HepG2 (cell line): ENCODE measurements around the gene PLEKHB2. TPM values are rescaled to one million over a fixed set of nuclear protein-coding genes. Genes with fewer than 3 reads are reported as not detected.

Source experiments
- ATAC-seq: fragments of 200-7000 bp; cut with Tn5 transposase; 3 replicates; pipeline ENCODE4 v1.9.1; 2020; ENCODE audit warnings: mild to moderate bottlenecking, moderate library complexity
- BruUV-seq: library from RNA; stranded (reverse); fragments of 400-500 nt; replicated peaks from 2 replicates; lab custom pipeline; 2021; lab: Mats Ljungman, UMichigan
- CTCF ChIA-PET: fragments of 300-600 bp; formaldehyde crosslinking; extraction: SDS; loops from one replicate; lab custom pipeline; 2021; ENCODE audit warnings: low total read pairs, inconsistent platforms, low intra/inter-chr PET ratio; lab: Yijun Ruan, JAX
- POLR2A ChIA-PET: fragments of 350-600 bp; sonication (Branson Sonifier 250); formaldehyde crosslinking; loops from one replicate; lab custom pipeline; 2020; ENCODE audit warnings: antibody characterized with exemption, inconsistent platforms; lab: Yijun Ruan, JAX
- DNase-seq: peaks from one replicate; pipeline ENCODE4 v3.0.0-alpha.2; 2015; ENCODE audit warnings: low spot score
- FAIRE-seq: peaks from 3 replicates; lab custom pipeline; 2011; peaks lifted over from hg19 to GRCh38; lab: Jason Lieb, UNC
- H2AFZ ChIP-seq: one replicate; pipeline ENCODE4 v1.6.1; 2011; ENCODE audit warnings: low read length, inconsistent platforms
- H3K27ac ChIP-seq: fragments of 300-600 bp; 3 replicates; pipeline ENCODE4 v1.8.0; 2011; ENCODE audit warnings: mixed run types, mild to moderate bottlenecking, mixed read lengths, low read length, inconsistent platforms; ENCODE audit not compliant: insufficient read depth; ENCODE audit errors: extremely low read length
- H3K27me3 ChIP-seq, 2 experiments: fragments of 200-600 bp in 1 of 2; 2 replicates in 1 of 2; 3 replicates in 1 of 2; pipeline versions ENCODE4 v1.6.0 to v1.8.0; 2011; ENCODE audit warnings: low read length in 2 of 2, mild to moderate bottlenecking in 2 of 2, moderate library complexity in 2 of 2, inconsistent platforms in 1 of 2; ENCODE audit not compliant: insufficient read depth in 2 of 2, control insufficient read depth in 1 of 2
- H3K36me3 ChIP-seq, 2 experiments: fragments of 200-600 bp in 1 of 2; replicated peaks in 1 of 2; 2 replicates in 1 of 2; 3 replicates in 1 of 2; pipeline versions ENCODE4 v1.5.1 to v1.8.0; 2011; ENCODE audit warnings: low read length in 2 of 2, inconsistent platforms in 1 of 2; ENCODE audit not compliant: insufficient read depth in 2 of 2, control insufficient read depth in 1 of 2
- H3K4me1 ChIP-seq: 2 replicates; pipeline ENCODE4 v1.5.1; 2012; ENCODE audit warnings: low read length, inconsistent platforms; ENCODE audit not compliant: insufficient read depth
- H3K4me2 ChIP-seq: 2 replicates; pipeline ENCODE4 v1.6.0; 2011; ENCODE audit warnings: low read depth, low read length, inconsistent platforms
- H3K4me3 ChIP-seq, 3 experiments: fragments of 200-600 bp in 1 of 3; sonication (generic), shearing (Covaris generic) in 1 of 3; replicated peaks in 1 of 3; 2 replicates each; pipeline ENCODE4 v1.5.1; 2011 to 2016; ENCODE audit warnings: low read length in 3 of 3, inconsistent platforms in 2 of 3, low read depth in 2 of 3, mild to moderate bottlenecking in 2 of 3, control low read depth in 1 of 3, mixed read lengths in 1 of 3; ENCODE audit not compliant: insufficient read depth in 1 of 3
- H3K79me2 ChIP-seq: one replicate; pipeline ENCODE4 v1.6.1; 2011; ENCODE audit warnings: low read length, inconsistent platforms; ENCODE audit not compliant: insufficient read depth
- H3K9ac ChIP-seq: 2 replicates; pipeline ENCODE4 v1.6.0; 2011; ENCODE audit warnings: mild to moderate bottlenecking, low read depth, low read length, inconsistent platforms; ENCODE audit not compliant: insufficient read depth
- H3K9me3 ChIP-seq: 2 replicates; pipeline ENCODE4 v1.5.1; 2012; ENCODE audit warnings: mild to moderate bottlenecking, low read length
- H4K20me1 ChIP-seq: 2 replicates; pipeline ENCODE4 v1.6.0; 2011; ENCODE audit warnings: inconsistent platforms, mild to moderate bottlenecking, low read length, moderate library complexity; ENCODE audit not compliant: insufficient read depth
- FLYWCH1 ChIP-seq: sonication (generic); formaldehyde crosslinking; IDR thresholded peaks from 2 replicates; pipeline ENCODE4 v1.8.1; 2023; ENCODE audit warnings: mild to moderate bottlenecking, missing genetic modification reagents
- MED1 ChIP-seq: sonication (generic); formaldehyde crosslinking; IDR thresholded peaks from 2 replicates; pipeline ENCODE4 v1.4.0; 2020; ENCODE audit warnings: missing genetic modification reagents
- MIXL1 ChIP-seq: IDR thresholded peaks from 2 replicates; pipeline ENCODE4 v1.6.1; 2016
- NCOR1 ChIP-seq: fragments of 200-600 bp; sonication (generic); IDR thresholded peaks from 2 replicates; pipeline ENCODE4 v1.7.0; 2017; ENCODE audit warnings: antibody characterized with exemption, low read length, borderline replicate concordance
- SPEN ChIP-seq: sonication (generic); formaldehyde crosslinking; IDR thresholded peaks from 2 replicates; pipeline ENCODE4 v1.5.1; 2020; ENCODE audit warnings: low read depth, mild to moderate bottlenecking, missing genetic modification reagents
- SUZ12 ChIP-seq: fragments of 150-350 bp; IDR thresholded peaks from 2 replicates; pipeline ENCODE4 v1.6.1; 2014; ENCODE audit warnings: low read depth, low read length
- TAF15 ChIP-seq: fragments of 200-400 bp; formaldehyde crosslinking; IDR thresholded peaks from one replicate; pipeline ENCODE4 v1.6.1; 2018; ENCODE audit warnings: mild to moderate bottlenecking, low read depth, low read length; ENCODE audit not compliant: poor library complexity, severe bottlenecking
- TOPORS ChIP-seq: sonication (generic); formaldehyde crosslinking; IDR thresholded peaks from 2 replicates; pipeline ENCODE4 v1.8.0; 2023; ENCODE audit warnings: mild to moderate bottlenecking, missing genetic modification reagents
- TSC22D2 ChIP-seq: sonication (generic); formaldehyde crosslinking; IDR thresholded peaks from 2 replicates; pipeline ENCODE4 v1.5.1; 2020; ENCODE audit warnings: missing genetic modification reagents, mild to moderate bottlenecking, borderline replicate concordance
- ZBTB7B ChIP-seq: sonication (generic); formaldehyde crosslinking; IDR thresholded peaks from 2 replicates; pipeline ENCODE4 v1.4.0; 2020; ENCODE audit warnings: missing genetic modification reagents
- ZKSCAN1 ChIP-seq: fragments of 150-350 bp; IDR thresholded peaks from 2 replicates; pipeline ENCODE4 v1.6.1; 2014; ENCODE audit warnings: low read length
- ZMYM3 ChIP-seq: sonication (generic); formaldehyde crosslinking; IDR thresholded peaks from 2 replicates; pipeline ENCODE4 v1.5.1; 2020; ENCODE audit warnings: mild to moderate bottlenecking, missing genetic modification reagents
- ZNF136 ChIP-seq: sonication (generic); formaldehyde crosslinking; IDR thresholded peaks from 2 replicates; pipeline ENCODE4 v1.8.1; 2022; ENCODE audit warnings: low read depth, mild to moderate bottlenecking, moderate library complexity, missing genetic modification reagents
- ZNF468 ChIP-seq: sonication (generic); formaldehyde crosslinking; IDR thresholded peaks from 2 replicates; pipeline ENCODE4 v1.8.0; 2022; ENCODE audit warnings: mild to moderate bottlenecking, moderate library complexity, missing genetic modification reagents
- ZNF549 ChIP-seq: sonication (generic); formaldehyde crosslinking; IDR thresholded peaks from 2 replicates; pipeline ENCODE4 v1.5.0; 2020; ENCODE audit warnings: missing genetic modification reagents
- ZSCAN30 ChIP-seq: sonication (generic); formaldehyde crosslinking; IDR thresholded peaks from 2 replicates; pipeline ENCODE4 v1.5.0; 2020; ENCODE audit warnings: mild to moderate bottlenecking, missing genetic modification reagents
- WGBS: methylation state at CpG from one replicate; pipeline ENCODE4 v1.1.6; 2017; ENCODE audit warnings: low lambda C conversion rate; 5-methylcytosine and 5-hydroxymethylcytosine counted together
- in situ Hi-C: cut with HindIII; loops from 2 replicates; pipeline ENCODE4 v1.10.0; 2017; ENCODE audit warnings: low pct_unique_long_range_greater_than_20kb; ENCODE audit not compliant: extremely low pct_ligation_motif_present
- intact Hi-C: fragments of 100-400 bp; cut with micrococcal nuclease; formaldehyde crosslinking; loops from one replicate; pipeline ENCODE4 v1.10.0; 2022; ENCODE audit not compliant: unreplicated experiment
- polyA plus RNA-seq, 8 experiments: library from polyadenylated mRNA; depleted of rRNA in 3 of 8; stranded (reverse) in 7 of 8; unstranded in 1 of 8; fragments of >200 nt; fragmentation: Illumina TruSeq in 4 of 8; extraction: Trizol in 4 of 8; gene quantifications; 2 replicates each; pipeline versions ENCODE4 v1.2.1 to v1.2.3, GENCODE V29; 2011 to 2016; ENCODE audit warnings: low read depth in 4 of 8, missing spikeins in 1 of 8, mixed read lengths in 1 of 8; ENCODE audit not compliant: insufficient read depth in 1 of 8
- total RNA-seq, 5 experiments: library from RNA; depleted of rRNA; stranded (reverse); fragments of >200 nt; fragmentation: Illumina TruSeq; extraction: Trizol; gene quantifications; 2 replicates each; pipeline ENCODE4 v1.2.3, GENCODE V29; 2016; ENCODE audit warnings: low read depth in 1 of 5
- TF ChIP-seq, protein P1 (sequence below): sonication (generic); formaldehyde crosslinking; IDR thresholded peaks from 2 replicates; pipeline ENCODE4 v1.5.0; 2020; ENCODE audit warnings: missing genetic modification reagents
- TF ChIP-seq, protein P2 (sequence below): sonication (generic); formaldehyde crosslinking; IDR thresholded peaks from 2 replicates; pipeline ENCODE4 v1.5.0; 2020; ENCODE audit warnings: mild to moderate bottlenecking, missing genetic modification reagents
- TF ChIP-seq, protein P3 (sequence below): sonication (generic); formaldehyde crosslinking; IDR thresholded peaks from 2 replicates; pipeline ENCODE4 v1.4.0; 2020; ENCODE audit warnings: low read depth, mild to moderate bottlenecking, missing genetic modification reagents
- TF ChIP-seq, protein P4 (sequence below): sonication (generic); formaldehyde crosslinking; conservative IDR thresholded peaks from 2 replicates; pipeline ENCODE4 v1.4.0; 2020; ENCODE audit warnings: missing genetic modification reagents

Gene PLEKHB2
- total and polyA plus RNA-seq, 2 of the 13 experiments (the other 11 are each of a cell fraction or from before 2014, with no cell fraction given): 73.0 to 78.9 TPM

DNA sequence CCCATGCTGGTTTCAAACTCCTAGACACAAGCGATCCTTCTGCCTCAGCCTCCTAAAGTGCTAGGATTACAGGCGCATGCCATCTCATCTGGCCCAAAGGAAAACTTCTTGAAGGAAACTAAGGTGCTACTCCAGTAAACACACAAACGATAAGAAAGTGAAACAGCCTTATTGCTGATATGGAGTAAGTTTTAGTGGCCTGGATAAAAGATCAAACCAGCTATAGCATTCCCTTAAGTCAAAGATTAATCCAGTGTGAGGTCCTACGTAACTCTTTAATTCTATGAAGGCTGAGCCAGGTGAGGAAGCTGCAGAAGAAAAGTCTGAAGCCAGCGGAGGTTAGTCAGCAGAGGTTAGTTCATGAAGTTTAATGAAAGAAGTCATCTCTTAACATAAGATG lies 63.4 kb downstream of the PLEKHB2 start:
- no peak for TF ChIP-seq ZSCAN30
- no peak for TF ChIP-seq MED1 (CRISPR knock-in tag)
- no peak for TF ChIP-seq ZNF468 (CRISPR knock-in tag)
- TF ChIP-seq TOPORS: no peak
- TF ChIP-seq, protein P1, sequence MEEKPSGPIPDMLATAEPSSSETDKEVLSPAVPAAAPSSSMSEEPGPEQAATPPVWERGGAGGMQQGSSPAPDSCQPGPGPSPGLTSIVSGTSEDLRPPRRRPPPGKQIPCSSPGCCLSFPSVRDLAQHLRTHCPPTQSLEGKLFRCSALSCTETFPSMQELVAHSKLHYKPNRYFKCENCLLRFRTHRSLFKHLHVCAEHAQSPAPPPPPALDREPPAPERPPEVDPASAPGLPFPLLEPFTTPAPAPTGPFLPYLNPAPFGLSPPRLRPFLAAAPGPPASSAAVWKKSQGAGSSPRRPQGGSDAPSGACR (CRISPR knock-in tag): no peak
- no peak for TF ChIP-seq ZKSCAN1
- TF ChIP-seq, protein P2, sequence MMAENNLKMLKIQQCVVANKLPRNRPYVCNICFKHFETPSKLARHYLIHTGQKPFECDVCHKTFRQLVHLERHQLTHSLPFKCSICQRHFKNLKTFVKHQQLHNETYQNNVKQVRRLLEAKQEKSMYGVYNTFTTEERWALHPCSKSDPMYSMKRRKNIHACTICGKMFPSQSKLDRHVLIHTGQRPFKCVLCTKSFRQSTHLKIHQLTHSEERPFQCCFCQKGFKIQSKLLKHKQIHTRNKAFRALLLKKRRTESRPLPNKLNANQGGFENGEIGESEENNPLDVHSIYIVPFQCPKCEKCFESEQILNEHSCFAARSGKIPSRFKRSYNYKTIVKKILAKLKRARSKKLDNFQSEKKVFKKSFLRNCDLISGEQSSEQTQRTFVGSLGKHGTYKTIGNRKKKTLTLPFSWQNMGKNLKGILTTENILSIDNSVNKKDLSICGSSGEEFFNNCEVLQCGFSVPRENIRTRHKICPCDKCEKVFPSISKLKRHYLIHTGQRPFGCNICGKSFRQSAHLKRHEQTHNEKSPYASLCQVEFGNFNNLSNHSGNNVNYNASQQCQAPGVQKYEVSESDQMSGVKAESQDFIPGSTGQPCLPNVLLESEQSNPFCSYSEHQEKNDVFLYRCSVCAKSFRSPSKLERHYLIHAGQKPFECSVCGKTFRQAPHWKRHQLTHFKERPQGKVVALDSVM: no peak
- TF ChIP-seq ZNF136 (CRISPR knock-in tag): no peak
- no peak for TF ChIP-seq MIXL1 (CRISPR knock-in tag)
- TF ChIP-seq, protein P3, sequence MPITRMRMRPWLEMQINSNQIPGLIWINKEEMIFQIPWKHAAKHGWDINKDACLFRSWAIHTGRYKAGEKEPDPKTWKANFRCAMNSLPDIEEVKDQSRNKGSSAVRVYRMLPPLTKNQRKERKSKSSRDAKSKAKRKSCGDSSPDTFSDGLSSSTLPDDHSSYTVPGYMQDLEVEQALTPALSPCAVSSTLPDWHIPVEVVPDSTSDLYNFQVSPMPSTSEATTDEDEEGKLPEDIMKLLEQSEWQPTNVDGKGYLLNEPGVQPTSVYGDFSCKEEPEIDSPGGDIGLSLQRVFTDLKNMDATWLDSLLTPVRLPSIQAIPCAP (CRISPR knock-in tag): no peak
- no peak for TF ChIP-seq SUZ12
- TF ChIP-seq TSC22D2 (CRISPR knock-in tag): no peak
- TF ChIP-seq ZNF549 (CRISPR knock-in tag): no peak
- TF ChIP-seq FLYWCH1 (CRISPR knock-in tag): no peak
- TF ChIP-seq, protein P4, sequence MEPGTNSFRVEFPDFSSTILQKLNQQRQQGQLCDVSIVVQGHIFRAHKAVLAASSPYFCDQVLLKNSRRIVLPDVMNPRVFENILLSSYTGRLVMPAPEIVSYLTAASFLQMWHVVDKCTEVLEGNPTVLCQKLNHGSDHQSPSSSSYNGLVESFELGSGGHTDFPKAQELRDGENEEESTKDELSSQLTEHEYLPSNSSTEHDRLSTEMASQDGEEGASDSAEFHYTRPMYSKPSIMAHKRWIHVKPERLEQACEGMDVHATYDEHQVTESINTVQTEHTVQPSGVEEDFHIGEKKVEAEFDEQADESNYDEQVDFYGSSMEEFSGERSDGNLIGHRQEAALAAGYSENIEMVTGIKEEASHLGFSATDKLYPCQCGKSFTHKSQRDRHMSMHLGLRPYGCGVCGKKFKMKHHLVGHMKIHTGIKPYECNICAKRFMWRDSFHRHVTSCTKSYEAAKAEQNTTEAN (CRISPR knock-in tag): no peak
- TF ChIP-seq SPEN (CRISPR knock-in tag): no peak
- no peak for TF ChIP-seq TAF15
- no peak for TF ChIP-seq ZMYM3 (CRISPR knock-in tag)
- TF ChIP-seq ZBTB7B (CRISPR knock-in tag): no peak
- no peak for TF ChIP-seq NCOR1
- TF ChIP-seq, all 625 proteins: peak for 0
- Histone ChIP-seq H3K9me3 (no peaks in the 10 kb centered on the region), H3K27me3 (0 out of 5 replicates have a peak, but pooled peaks cover 0 to 9% of the 10 kb centered on the region in 2 experiments), H3K4me2 (no peak overlapping the region), H3K79me2 (no peaks in the 10 kb centered on the region), H3K36me3 (no peaks in the 10 kb centered on the region), H3K27ac (no peak overlapping the region), H2AFZ (no peak overlapping the region), H3K9ac (no peak overlapping the region), H3K4me1 (no peaks in the 10 kb centered on the region), H3K4me3 (no peak overlapping the region), H4K20me1 (no peaks in the 10 kb centered on the region)
- ChIA-PET POLR2A (no interaction called here), CTCF (no interaction called here)
- FAIRE-seq (no peak), DNase-seq (no peak), ATAC-seq (no peak)
- intact Hi-C loops (no loop called here), in situ Hi-C loops (loop anchor here (25.0 kb wide), 1 partner anchor 494 kb away; no protein-coding TSS in a partner anchor)
- BruUV-seq: no TSS peak
- 48% methylated on average over 5 of the region's 5 CpGs for WGBS
